ENCODE measurements around the gene DKK3.
A peak's percentile ranks its signal among the peaks of the same experiment; 100 is the strongest.

Gene DKK3

DNA sequence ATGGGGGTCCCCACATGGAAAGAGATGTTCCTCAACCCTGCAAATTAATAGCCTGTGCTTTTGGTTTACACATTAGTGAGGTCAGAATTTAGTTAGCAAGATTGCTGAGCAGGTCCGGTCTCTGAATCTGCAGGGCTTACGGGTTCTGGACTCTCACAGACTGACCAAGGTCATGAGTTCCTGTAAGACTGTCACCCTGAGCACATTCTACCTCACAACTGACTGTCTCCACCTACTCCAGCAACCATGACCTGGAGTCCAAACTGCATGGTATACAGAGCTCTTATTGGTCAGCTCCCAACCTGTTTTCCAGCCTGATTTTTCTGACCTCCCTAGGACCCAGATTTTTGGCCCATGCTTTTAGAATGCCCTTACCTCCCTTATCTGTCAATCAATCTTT, 28.2 kb downstream of the DKK3 start:
- H3F3A ChIP-seq (ENCODE audit: insufficient read depth): no peaks in the 10 kb centered on the region
- no peaks in the 10 kb centered on the region for H3K36me3 ChIP-seq (ENCODE audit: low read length)
- no peak overlapping the region for H2AFZ ChIP-seq (ENCODE audit: low read depth, low read length, severe bottlenecking)
- no peaks in the 10 kb centered on the region for H4K20me1 ChIP-seq (ENCODE audit: low read depth, low read length)
- H3K4me2 ChIP-seq (ENCODE audit: low read depth, low read length, poor library complexity, severe bottlenecking): no peak overlapping the region
- no peaks in the 10 kb centered on the region for H3K79me2 ChIP-seq (ENCODE audit: insufficient read depth, low read length)
- no peak overlapping the region for H3K9ac ChIP-seq (ENCODE audit: low read length)
- no peak overlapping the region for H3K27ac ChIP-seq (ENCODE audit: low read depth, low read length)
- H3K9me3 ChIP-seq (ENCODE audit: insufficient read depth, low read length): no peaks in the 10 kb centered on the region
- TF ChIP-seq EZH2phosphoT487 (conservative IDR thresholded peaks at IDR 0.05; ENCODE audit: low read length): no peak
- TF ChIP-seq, protein P1, sequence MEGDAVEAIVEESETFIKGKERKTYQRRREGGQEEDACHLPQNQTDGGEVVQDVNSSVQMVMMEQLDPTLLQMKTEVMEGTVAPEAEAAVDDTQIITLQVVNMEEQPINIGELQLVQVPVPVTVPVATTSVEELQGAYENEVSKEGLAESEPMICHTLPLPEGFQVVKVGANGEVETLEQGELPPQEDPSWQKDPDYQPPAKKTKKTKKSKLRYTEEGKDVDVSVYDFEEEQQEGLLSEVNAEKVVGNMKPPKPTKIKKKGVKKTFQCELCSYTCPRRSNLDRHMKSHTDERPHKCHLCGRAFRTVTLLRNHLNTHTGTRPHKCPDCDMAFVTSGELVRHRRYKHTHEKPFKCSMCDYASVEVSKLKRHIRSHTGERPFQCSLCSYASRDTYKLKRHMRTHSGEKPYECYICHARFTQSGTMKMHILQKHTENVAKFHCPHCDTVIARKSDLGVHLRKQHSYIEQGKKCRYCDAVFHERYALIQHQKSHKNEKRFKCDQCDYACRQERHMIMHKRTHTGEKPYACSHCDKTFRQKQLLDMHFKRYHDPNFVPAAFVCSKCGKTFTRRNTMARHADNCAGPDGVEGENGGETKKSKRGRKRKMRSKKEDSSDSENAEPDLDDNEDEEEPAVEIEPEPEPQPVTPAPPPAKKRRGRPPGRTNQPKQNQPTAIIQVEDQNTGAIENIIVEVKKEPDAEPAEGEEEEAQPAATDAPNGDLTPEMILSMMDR (IDR thresholded peaks at IDR 0.05; ENCODE audit: insufficient read depth, low read length, poor library complexity, severe bottlenecking): no peak
- no peaks in the 10 kb centered on the region for H3K27me3 ChIP-seq (ENCODE audit: low read length)
- H3K9me2 ChIP-seq (replicated peaks; ENCODE audit: insufficient read depth, low read length): no peaks in the 10 kb centered on the region
- H3K4me3 ChIP-seq (ENCODE audit: insufficient read depth, low read length, poor library complexity, severe bottlenecking): no peak overlapping the region

DNA sequence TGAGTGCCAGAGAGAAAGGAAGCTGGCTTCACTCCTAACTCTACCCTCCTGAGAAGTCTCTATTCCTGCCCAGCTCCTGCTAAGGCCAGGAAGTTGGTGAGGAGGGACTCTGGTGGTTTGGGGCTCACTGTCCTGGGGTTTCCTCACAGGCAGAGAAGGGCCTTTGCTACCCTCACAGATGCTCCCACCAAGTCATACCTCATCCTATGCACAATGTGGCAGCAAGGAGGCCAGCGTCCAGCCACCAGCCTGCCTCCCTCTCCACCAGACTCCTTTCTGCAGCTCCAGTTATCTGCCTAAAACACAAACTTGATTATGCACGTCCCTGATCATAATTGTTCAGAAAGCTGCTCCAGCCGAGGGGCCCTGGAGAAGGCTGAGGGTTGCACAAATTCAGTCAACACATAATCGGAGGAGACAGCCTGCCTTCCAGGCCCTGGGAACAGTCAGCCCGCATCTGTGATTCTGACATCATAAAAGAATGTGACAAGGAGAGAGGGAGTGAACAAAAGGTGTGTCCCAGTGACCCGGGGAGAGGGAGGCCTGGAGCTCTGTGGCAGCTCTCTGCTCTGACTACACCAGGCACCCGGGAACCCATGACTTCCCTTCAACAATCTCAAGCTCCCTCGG, 28.8 kb downstream of the DKK3 start:
- Histone ChIP-seq H3K36me3 (ENCODE audit: low read length) (no peaks in the 10 kb centered on the region), H3K9me2 (replicated peaks; ENCODE audit: insufficient read depth, low read length) (no peaks in the 10 kb centered on the region), H3F3A (ENCODE audit: insufficient read depth) (no peaks in the 10 kb centered on the region), H2AFZ (ENCODE audit: low read depth, low read length, severe bottlenecking) (no peak overlapping the region), H3K9me3 (ENCODE audit: insufficient read depth, low read length) (no peaks in the 10 kb centered on the region), H3K27ac (ENCODE audit: low read depth, low read length) (no peak overlapping the region), H3K4me2 (ENCODE audit: low read depth, low read length, poor library complexity, severe bottlenecking) (no peak overlapping the region), H4K20me1 (ENCODE audit: low read depth, low read length) (no peaks in the 10 kb centered on the region), H3K9ac (ENCODE audit: low read length) (no peak overlapping the region), H3K27me3 (ENCODE audit: low read length) (no peaks in the 10 kb centered on the region), H3K4me3 (ENCODE audit: insufficient read depth, low read length, poor library complexity, severe bottlenecking) (no peak overlapping the region), H3K79me2 (ENCODE audit: insufficient read depth, low read length) (no peaks in the 10 kb centered on the region)
- TF ChIP-seq EZH2phosphoT487 (conservative IDR thresholded peaks at IDR 0.05; ENCODE audit: low read length): no peak
- TF ChIP-seq, protein P1 (IDR thresholded peaks at IDR 0.05; ENCODE audit: insufficient read depth, low read length, poor library complexity, severe bottlenecking): no peak

DNA sequence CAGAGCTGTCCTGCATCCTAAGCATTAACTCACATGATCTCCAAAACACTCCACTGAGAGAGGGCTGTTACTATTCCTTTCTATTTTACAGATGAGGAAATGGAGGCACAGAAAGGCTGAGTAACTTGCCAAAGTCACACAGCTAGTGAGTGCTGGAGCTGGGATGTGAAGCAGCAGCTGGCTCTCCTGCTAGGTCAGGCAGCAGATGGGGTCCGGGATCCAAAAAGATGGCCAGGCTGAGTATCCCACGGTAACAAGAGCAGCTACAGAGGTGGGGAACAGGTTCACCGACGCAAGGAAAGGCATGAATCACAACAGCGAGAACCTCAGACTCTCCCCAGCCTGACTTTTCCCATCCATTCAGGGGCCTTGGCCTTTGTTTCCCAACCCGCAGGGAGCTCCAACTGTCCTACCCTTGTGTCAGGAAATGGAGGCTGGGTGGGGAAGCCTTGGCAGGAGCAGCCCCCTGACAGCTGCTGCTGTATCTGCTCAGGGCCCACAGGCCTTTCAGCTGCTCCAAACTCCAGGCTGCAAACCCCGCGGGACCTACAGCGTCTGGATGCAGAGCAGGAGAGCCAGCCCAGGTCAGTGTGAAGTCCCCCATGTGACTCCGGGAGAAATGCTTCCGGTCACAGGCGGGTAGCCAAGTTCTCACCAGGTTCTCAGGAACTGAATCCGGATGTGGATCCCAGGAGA, 29.5 kb downstream of the DKK3 start:
- peak overlapping the region; percentile 75 for H2AFZ ChIP-seq (ENCODE audit: low read depth, low read length, severe bottlenecking)

More for the DNA sequence above, 29.5 kb downstream of the DKK3 start:
- H3K4me2 ChIP-seq (ENCODE audit: low read depth, low read length, poor library complexity, severe bottlenecking): no peak overlapping the region
- no peak overlapping the region for H3K4me3 ChIP-seq (ENCODE audit: insufficient read depth, low read length, poor library complexity, severe bottlenecking)
- no peaks in the 10 kb centered on the region for H3K27me3 ChIP-seq (ENCODE audit: low read length)
- no peak overlapping the region for H3K27ac ChIP-seq (ENCODE audit: low read depth, low read length)
- TF ChIP-seq, protein P1 (IDR thresholded peaks at IDR 0.05; ENCODE audit: insufficient read depth, low read length, poor library complexity, severe bottlenecking): no peak
- no peak for TF ChIP-seq EZH2phosphoT487 (conservative IDR thresholded peaks at IDR 0.05; ENCODE audit: low read length)
- no peaks in the 10 kb centered on the region for H3K9me3 ChIP-seq (ENCODE audit: insufficient read depth, low read length)
- no peaks in the 10 kb centered on the region for H3K9me2 ChIP-seq (replicated peaks; ENCODE audit: insufficient read depth, low read length)
- H4K20me1 ChIP-seq (ENCODE audit: low read depth, low read length): no peaks in the 10 kb centered on the region
- H3F3A ChIP-seq (ENCODE audit: insufficient read depth): no peaks in the 10 kb centered on the region
- no peaks in the 10 kb centered on the region for H3K36me3 ChIP-seq (ENCODE audit: low read length)
- no peak overlapping the region for H3K9ac ChIP-seq (ENCODE audit: low read length)
- H3K79me2 ChIP-seq (ENCODE audit: insufficient read depth, low read length): no peaks in the 10 kb centered on the region
